ENCODE data around the gene IFNA17.
"Not testable (repeated sequence)": the region's sequence is repeated elsewhere in the genome, so short reads cannot be mapped to it uniquely, and the experiment has no call there.

The IFNA17 gene

DNA sequence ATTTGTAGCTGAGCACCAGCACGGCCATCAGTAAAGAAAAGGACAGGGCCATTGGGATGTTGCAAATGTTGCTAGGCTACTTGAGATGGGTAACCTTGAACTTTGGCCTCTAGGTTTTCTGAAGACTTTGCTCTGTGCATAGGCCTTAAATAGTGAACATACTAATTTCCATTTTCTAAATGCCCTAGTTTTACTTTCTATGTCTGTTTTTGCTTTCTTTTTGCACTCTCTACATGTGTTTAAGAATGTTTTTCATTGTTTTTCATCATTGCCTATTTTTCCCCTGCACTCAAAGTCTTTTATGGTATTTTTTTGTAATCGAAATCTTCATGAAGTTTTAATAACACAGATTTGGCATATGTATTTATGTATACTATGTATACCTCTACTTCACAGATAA is at the start of gene IFNA17:
Gene IFNA17, minus strand, starts transcription at position 101 of the 400 bp plus-strand sequence. Its CDS starts 49 bp downstream, at position 52.
- DNase-seq (ENCODE audit: low spot score), result no peak

GRCh38 chr9:21268347-21268657 is 40.3 kb upstream of the IFNA17 start:
- no peak for DNase-seq (ENCODE audit: low spot score)

- no peak for DNase-seq (ENCODE audit: low spot score)
Measured at GRCh38 chr9:21267485-21268346, 39.7 kb upstream of the IFNA17 start.

DNA sequence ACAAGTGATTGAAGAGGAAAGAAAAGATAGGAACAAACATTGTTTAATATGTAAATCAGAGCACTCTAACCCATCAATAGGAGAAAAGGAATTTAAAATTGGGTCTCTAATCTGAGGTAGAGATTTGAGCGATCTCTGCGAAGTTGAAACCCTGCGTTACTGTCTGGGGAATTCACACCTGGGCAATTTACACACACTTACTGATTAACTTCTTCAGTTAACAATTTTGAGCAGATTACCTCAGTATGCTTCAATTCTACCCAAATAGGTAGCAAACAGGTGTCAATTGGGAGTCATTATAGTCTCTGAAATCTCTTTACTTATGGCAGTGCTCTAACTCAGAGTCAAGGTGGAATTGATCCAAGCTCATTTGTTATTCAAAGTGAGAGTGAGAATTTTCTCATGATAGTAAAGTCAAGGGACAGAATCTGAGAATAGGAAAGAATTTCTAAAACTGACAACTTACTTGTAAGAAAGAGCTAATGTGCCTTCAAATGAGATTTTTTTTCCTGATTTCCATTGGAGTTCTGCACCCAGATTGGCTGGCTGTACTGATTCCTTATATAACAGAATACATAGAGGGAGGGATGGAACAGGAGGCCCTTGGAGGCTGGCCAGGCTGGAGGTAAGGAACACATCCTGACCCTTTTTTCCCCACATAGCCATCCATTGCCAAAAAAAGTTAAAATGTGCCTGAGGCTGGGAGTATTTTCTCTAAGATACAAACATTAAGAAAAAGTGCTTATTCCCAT is 38.9 kb upstream of the IFNA17 start:
- DNase-seq (ENCODE audit: low spot score), result no peak

- DNase-seq (ENCODE audit: low spot score), result no peak
Measured at GRCh38 chr9:21265421-21266189, 37.6 kb upstream of the IFNA17 start.

DNA sequence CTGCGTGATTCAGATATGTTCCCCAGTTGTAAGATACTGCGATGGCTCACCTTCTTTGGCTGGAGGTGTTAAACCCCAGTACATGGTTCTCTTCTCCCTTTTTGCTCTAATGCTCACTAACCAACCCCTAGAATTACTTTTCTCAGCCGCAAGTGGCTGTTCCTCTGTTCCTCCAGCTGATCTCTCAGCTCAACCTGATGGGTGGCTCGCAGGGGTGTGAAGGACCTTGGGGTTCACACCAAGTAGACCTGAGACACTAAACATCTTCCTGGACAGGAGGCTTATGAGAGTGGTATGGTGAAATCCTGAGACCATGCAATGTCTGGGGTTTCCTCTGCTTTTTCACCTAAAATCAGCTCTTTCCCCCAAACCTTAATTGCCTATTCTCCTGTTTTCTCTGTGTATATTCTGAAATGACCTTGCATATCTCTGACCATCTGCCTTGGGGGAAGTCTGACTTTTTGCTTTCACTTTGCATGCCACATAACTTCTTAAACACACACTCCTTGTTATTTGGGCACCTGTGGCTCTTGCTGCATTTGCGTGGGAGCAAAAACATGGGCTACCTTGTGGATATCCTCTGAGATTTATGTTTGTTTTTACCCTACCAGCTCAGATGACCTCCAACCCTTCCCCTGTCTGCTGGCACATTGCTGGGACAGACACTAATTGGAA is 27.7 kb upstream of the IFNA17 start:
- no peak for DNase-seq (ENCODE audit: low spot score)

DNA sequence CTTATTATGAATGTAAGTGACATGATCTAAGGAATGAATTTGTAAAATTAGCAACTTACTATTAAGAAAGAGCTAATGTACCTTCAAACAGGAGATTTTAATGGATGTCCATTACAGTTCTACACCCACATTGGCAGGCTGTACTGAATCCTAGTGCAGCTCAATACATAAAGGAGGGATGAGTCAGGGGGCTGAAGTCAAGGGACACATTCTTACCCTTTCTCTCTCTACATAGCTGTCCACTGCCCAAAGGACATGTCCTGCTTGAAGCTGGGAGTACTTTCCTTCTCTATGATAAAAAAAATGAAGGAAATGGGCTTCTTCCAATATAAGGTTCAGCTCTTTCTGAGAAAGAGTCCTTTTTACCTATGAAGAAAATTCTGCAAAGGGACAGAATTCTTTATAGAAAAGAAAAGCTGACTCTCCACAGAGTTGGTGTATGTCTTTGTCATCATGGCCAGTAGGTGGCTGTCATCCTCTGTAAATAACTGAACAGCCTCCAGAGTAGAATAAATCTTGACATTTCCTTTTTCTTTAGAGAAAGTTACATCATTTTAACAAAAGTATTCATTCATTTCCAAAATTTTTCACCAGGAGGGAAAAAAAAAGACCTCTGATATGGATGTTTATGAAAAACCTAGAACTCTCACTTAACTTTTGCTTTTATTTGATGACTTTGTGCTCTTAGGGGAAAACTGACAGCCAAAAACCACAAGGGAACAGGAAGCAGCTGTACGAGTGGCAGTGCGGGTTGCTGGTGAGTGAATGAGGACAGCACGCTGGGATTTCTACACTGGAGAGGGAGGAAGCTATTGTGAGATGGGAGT is 24.9 kb upstream of the IFNA17 start:
- DNase-seq (ENCODE audit: low spot score), result peak; percentile 34

GRCh38 chr9:21251638-21252037 is 23.6 kb upstream of the IFNA17 start:
- no peak for DNase-seq (ENCODE audit: low spot score)

GRCh38 chr9:21251190-21251589 is 23.2 kb upstream of the IFNA17 start:
- no peak for DNase-seq (ENCODE audit: low spot score)

DNA sequence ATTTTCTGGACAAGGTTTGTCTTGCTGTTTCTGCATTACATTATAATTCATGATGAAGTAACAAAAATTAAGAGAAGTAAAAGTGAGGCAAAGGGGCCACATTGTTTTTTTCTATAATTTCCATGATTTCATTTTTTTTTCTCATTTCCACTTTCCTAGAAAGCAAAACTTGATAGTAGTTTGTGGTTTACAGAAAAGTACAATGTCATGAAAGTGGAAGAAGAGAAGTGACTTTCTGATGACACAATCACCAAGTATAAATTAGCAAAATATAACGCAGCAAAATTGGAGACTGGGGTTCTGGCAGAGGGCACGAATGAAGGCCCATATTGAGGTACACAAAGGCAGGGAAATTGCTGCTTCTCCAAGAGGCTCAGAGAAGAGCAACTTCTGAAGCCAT is 16.8 kb upstream of the IFNA17 start:
- DNase-seq (ENCODE audit: low spot score), result no peak

- DNase-seq (ENCODE audit: low spot score), result no peak
Measured at GRCh38 chr9:21239911-21240310, 11.9 kb upstream of the IFNA17 start, which contains the start of gene IFNA14. Gene IFNA14 (minus strand): TSS chr9:21240005. CDS start chr9:21239935, 70 bp downstream.

- DNase-seq (ENCODE audit: low spot score), result not testable (repeated sequence)
Measured at GRCh38 chr9:21236360-21236714, 8.3 kb upstream of the IFNA17 start.

GRCh38 chr9:21235468-21236359 is 7.7 kb upstream of the IFNA17 start:
- DNase-seq (ENCODE audit: low spot score), result peak; percentile 55

DNA sequence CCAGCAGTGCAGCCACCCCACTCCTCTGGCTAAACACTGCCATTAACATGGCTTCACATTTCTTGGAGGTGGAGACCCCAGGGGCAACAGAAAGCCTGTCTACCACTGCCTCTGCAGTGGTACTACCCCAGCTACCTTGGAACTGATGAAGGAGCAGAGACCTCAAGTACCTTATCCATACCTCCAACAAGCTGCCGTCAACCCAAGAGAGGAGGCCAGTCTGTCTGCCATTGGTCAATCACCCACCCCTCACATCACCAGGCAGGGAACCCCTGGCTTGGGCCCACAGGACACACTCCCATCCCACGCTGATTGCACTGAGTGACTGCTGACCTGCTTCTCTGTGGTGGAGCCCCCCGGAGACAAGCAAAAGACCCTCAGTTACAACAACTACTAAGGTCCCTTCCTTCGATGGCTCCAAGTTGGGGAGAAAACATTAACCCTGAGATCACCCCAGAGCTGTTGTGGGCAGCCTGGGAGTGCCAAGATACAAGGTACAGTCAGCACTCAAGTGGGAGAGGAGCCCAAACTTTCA is 6.2 kb upstream of the IFNA17 start:
- no peak for DNase-seq (ENCODE audit: low spot score)

DNA sequence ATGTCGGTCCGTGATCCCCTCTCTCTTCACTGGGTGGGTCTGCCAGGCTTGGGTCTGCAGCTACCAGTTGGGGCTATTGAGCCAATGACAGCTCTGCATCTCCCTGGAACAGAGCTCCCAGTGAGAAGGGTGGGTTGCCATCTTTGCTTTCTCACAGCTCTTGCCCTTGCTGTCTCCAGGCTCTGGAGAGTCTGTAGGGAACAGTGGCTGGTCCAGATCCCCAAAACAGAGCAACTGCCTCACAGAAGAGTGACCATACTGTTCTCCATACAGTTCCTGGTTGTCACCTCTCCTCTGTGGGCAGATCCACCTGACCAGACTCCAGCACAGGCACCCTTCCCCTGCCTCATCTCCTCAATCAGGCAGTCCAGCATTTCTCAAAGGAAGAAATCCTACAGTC is 5.2 kb upstream of the IFNA17 start:
- DNase-seq (ENCODE audit: low spot score), result no peak

DNA sequence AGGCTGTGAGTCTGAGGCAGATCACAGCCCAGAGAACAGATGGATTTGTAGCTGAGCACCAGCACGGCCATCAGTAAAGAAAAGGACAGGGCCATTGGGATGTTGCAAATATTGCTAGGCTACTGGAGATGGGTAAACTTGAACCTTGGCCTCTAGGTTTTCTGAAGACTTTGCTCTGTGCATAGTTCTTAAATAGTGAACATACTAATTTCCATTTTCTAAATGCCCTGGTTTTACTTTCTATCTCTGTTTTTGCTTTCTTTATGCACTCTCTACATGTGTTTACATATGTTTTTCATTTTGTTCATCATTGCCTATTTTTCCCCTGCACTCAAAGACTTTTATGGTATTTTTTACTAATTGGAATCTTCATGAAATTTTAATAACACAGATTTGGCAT is 10.8 kb downstream of the IFNA17 start, which contains the start of gene IFNA16:
Gene IFNA16, minus strand, starts transcription at position 101 of the 400 bp plus-strand sequence. Its CDS starts 6 bp downstream, at position 95.
- DNase-seq (ENCODE audit: low spot score), result not testable (repeated sequence)

DNA sequence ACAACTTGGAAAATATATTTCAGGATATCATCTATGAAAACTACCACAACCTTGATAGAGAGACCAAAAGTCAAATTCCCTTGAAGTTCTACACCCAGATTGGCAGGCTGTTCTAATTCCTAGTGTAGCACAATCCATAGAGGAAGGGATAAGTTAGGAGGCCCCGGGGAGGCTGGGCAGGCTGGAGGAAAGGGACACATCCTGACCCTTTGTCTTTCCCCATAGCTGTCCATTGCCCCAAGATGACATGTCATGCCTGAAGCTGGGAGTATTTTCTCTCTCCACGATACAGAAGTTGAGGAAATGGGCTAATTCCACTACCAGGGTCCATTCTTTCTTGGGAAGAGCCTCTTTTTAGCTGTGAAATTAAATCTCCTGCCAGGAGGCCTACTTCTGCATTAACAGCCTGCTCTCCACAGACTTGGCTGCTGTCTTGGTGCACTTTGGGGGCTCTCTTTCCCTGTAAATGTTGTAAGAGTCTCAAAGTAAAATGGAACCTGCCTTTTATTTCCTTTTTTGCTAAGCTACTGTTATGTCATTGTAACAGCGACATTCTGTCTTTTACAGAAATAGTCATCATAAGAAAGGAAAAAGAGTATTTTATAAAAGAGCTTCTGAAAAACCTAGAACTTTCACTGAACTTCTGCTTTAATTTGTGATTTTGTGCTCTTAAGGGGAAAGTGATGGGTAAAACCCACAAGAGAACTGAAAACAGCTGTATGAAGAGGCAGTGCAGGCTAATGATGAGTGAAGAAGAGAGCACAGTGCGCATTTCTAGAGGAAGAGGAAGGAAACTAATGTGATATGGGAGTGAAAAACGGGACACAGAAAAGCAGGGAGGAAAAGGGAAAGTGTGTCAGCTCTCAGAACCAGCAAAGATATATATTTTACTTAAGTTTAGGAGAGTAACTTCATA is 14.4 kb downstream of the IFNA17 start:
- not testable (repeated sequence) for DNase-seq (ENCODE audit: low spot score)

DNA sequence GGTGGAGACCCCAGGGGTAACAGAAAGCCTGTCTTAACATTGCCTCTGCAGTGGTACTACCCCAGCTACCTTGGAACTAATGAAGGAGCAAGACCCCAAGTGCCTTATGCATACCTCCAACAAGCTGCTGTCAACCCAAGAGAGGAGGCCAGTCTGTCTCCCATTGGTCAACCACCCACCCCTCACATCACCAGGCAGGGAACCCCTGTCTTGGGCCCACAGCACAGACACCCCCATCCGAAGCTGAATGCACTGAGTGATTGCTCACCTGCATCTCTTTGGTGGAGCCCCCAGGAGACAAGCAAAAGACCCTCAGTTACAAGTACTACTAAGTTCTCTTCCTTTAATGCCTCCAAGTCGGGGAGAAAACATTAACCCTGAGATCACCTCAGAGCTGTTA is 15.9 kb downstream of the IFNA17 start:
- not testable (repeated sequence) for DNase-seq (ENCODE audit: low spot score)

All from AG20443 (cell line).